HG02943 (cell line): ENCODE measurements around the gene DYNC1I2.
"Not testable (repeated sequence)": the region's sequence is repeated elsewhere in the genome, so short reads cannot be mapped to it uniquely, and the experiment has no call there.

Source experiments
- ATAC-seq: cut with Tn5 transposase; IDR thresholded peaks from one replicate; pipeline ENCODE4 v1.9.1; 2021; ENCODE audit warnings: mild to moderate bottlenecking, low read depth, moderate library complexity; ENCODE audit not compliant: unreplicated experiment

The DYNC1I2 gene

GRCh38 chr2:171771463-171771862, 84.2 kb downstream of the DYNC1I2 start:
- ATAC-seq: no peak

- ATAC-seq: no peak
Observed at GRCh38 chr2:171772373-171772772, 85.1 kb downstream of the DYNC1I2 start.

- ATAC-seq: not testable (repeated sequence)
Observed at GRCh38 chr2:171774581-171774980, 87.3 kb downstream of the DYNC1I2 start.

GRCh38 chr2:171778515-171778914, 91.2 kb downstream of the DYNC1I2 start:
- ATAC-seq: no peak

GRCh38 chr2:171785450-171785849, 98.2 kb downstream of the DYNC1I2 start:
- ATAC-seq: no peak

GRCh38 chr2:171787333-171788072, 100.2 kb downstream of the DYNC1I2 start:
- no peak for ATAC-seq

- ATAC-seq: no peak
Observed at GRCh38 chr2:171788316-171788993, 101.2 kb downstream of the DYNC1I2 start.

GRCh38 chr2:171789956-171790355, 102.7 kb downstream of the DYNC1I2 start:
- no peak for ATAC-seq

- no peak for ATAC-seq
Observed at GRCh38 chr2:171791361-171791760, 104.1 kb downstream of the DYNC1I2 start.

GRCh38 chr2:171792157-171792556, 104.9 kb downstream of the DYNC1I2 start:
- ATAC-seq: no peak

GRCh38 chr2:171792886-171793580, 105.8 kb downstream of the DYNC1I2 start:
- ATAC-seq: no peak

GRCh38 chr2:171793691-171794678, 106.7 kb downstream of the DYNC1I2 start:
- ATAC-seq: no peak

GRCh38 chr2:171794918-171795317, 107.6 kb downstream of the DYNC1I2 start:
- ATAC-seq: no peak
